Heart left ventricle (tissue), 16 donors: Measurements from ENCODE around the gene DUSP5. TPM values are rescaled to one million over a fixed set of nuclear protein-coding genes. Genes with fewer than 3 reads are reported as not detected.

ENCODE experiments used
- ATAC-seq, 4 donors: fragments of 200-7000 bp; cut with Tn5 transposase; one replicate each; pipeline ENCODE4 v1.9.1; 2020 to 2022; ENCODE audit warnings: moderate library complexity in 4 of 4, mild to moderate bottlenecking in 3 of 4, moderate number of reproducible peaks in 1 of 4
- DNase-seq, 5 donors: peaks; one replicate each; pipeline ENCODE4 v3.0.0-alpha.2; 2020
- H3K27ac ChIP-seq, 12 donors: fragments of 200-600 bp; sonication (generic) in 4 of 12; one replicate each; pipeline versions ENCODE4 v1.5.0 to v1.8.0; 2016 to 2022; ENCODE audit warnings: mild to moderate bottlenecking in 2 of 12
- H3K27me3 ChIP-seq, 9 donors: fragments of 200-600 bp; sonication (generic) in 2 of 9; one replicate each; pipeline versions ENCODE4 v1.5.1 to v1.8.0; 2016 to 2022; ENCODE audit warnings: mild to moderate bottlenecking in 3 of 9
- H3K36me3 ChIP-seq, 9 donors: fragments of 200-600 bp; sonication (generic) in 2 of 9; one replicate each; pipeline versions ENCODE4 v1.5.0 to v1.8.0; 2018 to 2022; ENCODE audit warnings: mild to moderate bottlenecking in 2 of 9
- H3K4me1 ChIP-seq, 12 donors: fragments of 200-600 bp; sonication (generic) in 4 of 12; one replicate each; pipeline versions ENCODE4 v1.5.0 to v1.8.0; 2016 to 2022; ENCODE audit warnings: mild to moderate bottlenecking in 3 of 12
- H3K4me3 ChIP-seq, 12 donors: fragments of 200-600 bp; sonication (generic) in 4 of 12; one replicate each; pipeline versions ENCODE4 v1.5.0 to v1.8.0; 2017 to 2022; ENCODE audit warnings: mild to moderate bottlenecking in 9 of 12, moderate library complexity in 4 of 12
- H3K9me3 ChIP-seq, 12 donors: fragments of 200-600 bp; sonication (generic) in 4 of 12; one replicate each; pipeline versions ENCODE4 v1.5.0 to v1.8.0; 2016 to 2022; ENCODE audit warnings: mild to moderate bottlenecking in 1 of 12
- POLR2A ChIP-seq, 2 donors: fragments of 450-650 bp; IDR thresholded peaks; one replicate each; pipeline ENCODE4 v1.6.1; 2017; ENCODE audit warnings: antibody characterized with exemption in 2 of 2, mild to moderate bottlenecking in 2 of 2, moderate library complexity in 2 of 2
- WGBS, 4 donors: extraction: QIAGEN DNeasy Blood & Tissue Kit in 2 of 4; methylation state at CpG; one replicate each; pipeline versions ENCODE4 v1.1.5 to v1.1.7; 2013 to 2018; 5-methylcytosine and 5-hydroxymethylcytosine counted together
- intact Hi-C, 10 donors: fragments of 100-400 bp; cut with DNase I; formaldehyde crosslinking; loops; one replicate each; pipeline versions ENCODE4 v1.11.1 to v1.14.2; 2022
- polyA plus RNA-seq, 2 donors: library from polyadenylated mRNA; stranded (reverse); fragments of 200-250 nt; gene quantifications; one replicate each; pipeline ENCODE4 v1.2.3, GENCODE V29; 2013
- total RNA-seq, 9 donors: library from RNA; depleted of rRNA in 2 of 9; stranded (reverse); fragments of >200 nt in 2 of 9; fragmentation: NEBNext Ultra II Directional in 3 of 9; extraction: Animal tissue kit (Norgen Biotek cat#: 25700) in 3 of 9; gene quantifications; one replicate each; pipeline versions ENCODE4 v1.1.0 to v1.2.4, GENCODE V29; 2016 to 2023
- TF ChIP-seq, protein P1 (sequence below), 12 donors: fragments of 200-600 bp; sonication (generic) in 4 of 12; IDR thresholded peaks; one replicate each; pipeline versions ENCODE4 v1.5.0 to v1.8.0; 2018 to 2022; ENCODE audit warnings: antibody characterized with exemption in 12 of 12, mild to moderate bottlenecking in 5 of 12
- donor health status: ischemic (EF 13 %, LVEDD 7.1; RV severe dilation, severe dysfunction).
- donor health status: healthy with polysubstance abuse.
- donor health status: DM: no; HTN: yes; CAD: no.
- donor health status: DM: no; HTN: no; CAD: no.
- donor health status: ischemic (EF 25% LVEDD 6.9; RV normal size, moderate dysfunction).
- donor health status: ischemic (EF 25% LVEDD 5.7; RV mildly dilated, moderate dysfunction).
- donor health status: healthy.
- donor health status: DM: yes; HTN: yes; CAD: no.
- donor health status: ischemic (EF 35%, LVEDD 5.7; RV mildly dilated, moderate dysfunction).
- donor health status: nonischemic (EF 11% LVEDD 7.7; RV severe dilation, severe dysfunction).
- donor health status: DM: yes; HTN: yes; CAD: no.
- donor health status: PGD.
- donor health status: ischemic (EF 29% LVEDD 5.4; RV normal size, mild dysfunction).
- donor health status: nonischemic (EF 23%, LVEDD 6.1; RV moderate dilation, normal function).

Gene DUSP5
- total and polyA plus RNA-seq, 11 donors: 3.5 to 42.7 (median 16.1) TPM

DNA sequence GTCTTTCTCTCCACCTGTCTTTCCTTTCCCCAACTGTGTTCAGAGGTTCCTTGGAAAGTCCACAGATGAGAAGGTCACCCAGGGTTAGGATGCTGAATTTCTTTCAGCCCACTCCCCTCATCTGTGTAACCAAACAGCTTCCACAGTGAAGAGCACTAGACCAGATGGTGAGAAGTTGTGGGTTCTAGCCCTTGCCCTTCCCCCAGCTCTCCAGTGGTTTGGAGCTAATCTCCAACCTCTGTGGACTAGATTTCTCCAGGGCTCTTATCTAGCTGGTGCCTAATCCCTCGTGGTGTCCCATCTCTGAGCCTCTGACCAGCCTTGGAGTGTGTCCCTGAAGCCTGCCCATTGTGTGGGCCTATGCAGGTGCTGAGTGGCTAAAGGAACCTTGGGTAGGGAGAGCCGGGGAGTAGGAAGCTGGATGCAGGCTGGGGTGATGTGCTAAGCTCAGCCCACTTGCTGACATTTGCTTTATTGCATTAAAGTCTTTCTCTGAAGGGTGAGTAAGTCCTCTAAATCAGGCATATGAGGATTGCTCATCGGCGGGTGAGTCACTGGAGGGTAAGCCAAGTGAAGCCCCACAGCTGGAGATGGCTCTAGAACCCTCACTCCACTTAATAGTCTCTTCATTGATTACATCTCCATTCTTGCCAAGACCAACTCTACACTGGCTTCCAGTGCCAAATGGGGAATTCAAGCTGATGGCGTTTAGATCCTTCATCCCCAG, 14.9 kb downstream of the DUSP5 start:
- 61 to 79% (median 72%) methylated on average over 5 of the region's 5 CpGs for WGBS, 4 donors
- TF ChIP-seq POLR2A (IDR thresholded peaks at IDR 0.05): no peak
- TF ChIP-seq, protein P1, sequence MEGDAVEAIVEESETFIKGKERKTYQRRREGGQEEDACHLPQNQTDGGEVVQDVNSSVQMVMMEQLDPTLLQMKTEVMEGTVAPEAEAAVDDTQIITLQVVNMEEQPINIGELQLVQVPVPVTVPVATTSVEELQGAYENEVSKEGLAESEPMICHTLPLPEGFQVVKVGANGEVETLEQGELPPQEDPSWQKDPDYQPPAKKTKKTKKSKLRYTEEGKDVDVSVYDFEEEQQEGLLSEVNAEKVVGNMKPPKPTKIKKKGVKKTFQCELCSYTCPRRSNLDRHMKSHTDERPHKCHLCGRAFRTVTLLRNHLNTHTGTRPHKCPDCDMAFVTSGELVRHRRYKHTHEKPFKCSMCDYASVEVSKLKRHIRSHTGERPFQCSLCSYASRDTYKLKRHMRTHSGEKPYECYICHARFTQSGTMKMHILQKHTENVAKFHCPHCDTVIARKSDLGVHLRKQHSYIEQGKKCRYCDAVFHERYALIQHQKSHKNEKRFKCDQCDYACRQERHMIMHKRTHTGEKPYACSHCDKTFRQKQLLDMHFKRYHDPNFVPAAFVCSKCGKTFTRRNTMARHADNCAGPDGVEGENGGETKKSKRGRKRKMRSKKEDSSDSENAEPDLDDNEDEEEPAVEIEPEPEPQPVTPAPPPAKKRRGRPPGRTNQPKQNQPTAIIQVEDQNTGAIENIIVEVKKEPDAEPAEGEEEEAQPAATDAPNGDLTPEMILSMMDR (IDR thresholded peaks at IDR 0.05): no peak
- Histone ChIP-seq H3K27me3 (no peaks in the 10 kb centered on the region), H3K4me1 (peaks cover 5 to 50% (median 25%) of the 10 kb centered on the region in 12 donors), H3K9me3 (no peaks in the 10 kb centered on the region), H3K4me3 (no peak overlapping the region), H3K36me3 (peaks cover 0 to 67% (median 33%) of the 10 kb centered on the region in 9 donors), H3K27ac (peak overlapping the region in 4 of 12 donors; percentile 19 to 62 (median 24))
- intact Hi-C loops: no loop called here
- ATAC-seq (peak in 3 of 4 donors; percentile 16 to 51 (median 26)), DNase-seq (no peak)

DNA sequence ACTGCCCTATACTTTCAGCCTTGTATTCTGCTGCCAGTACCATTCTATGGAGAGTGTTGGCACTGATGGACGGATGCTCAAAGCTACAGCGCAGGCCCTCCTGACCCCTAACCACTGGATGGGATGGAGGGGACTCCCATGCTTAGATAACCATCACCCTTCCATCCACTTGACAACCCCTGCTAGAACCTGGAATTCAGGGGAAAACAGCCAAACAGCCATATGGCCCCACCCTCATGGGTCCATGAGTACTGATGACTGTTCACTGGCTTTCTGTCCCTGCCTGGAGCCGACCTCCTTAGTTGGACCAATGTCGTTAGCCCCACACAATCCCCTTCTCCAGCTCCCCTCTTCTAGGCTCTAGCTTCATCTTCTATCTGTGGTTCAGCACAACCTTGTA, 16.2 kb downstream of the DUSP5 start:
- 93 to 99% (median 97%) methylated on average over 4 of the region's 4 CpGs for WGBS, 4 donors
- no peak overlapping the region for H3K4me3 ChIP-seq
- no peak for DNase-seq
- H3K36me3 ChIP-seq: peaks cover 0 to 54% (median 20%) of the 10 kb centered on the region in 9 donors
- H3K27me3 ChIP-seq: no peaks in the 10 kb centered on the region
- ATAC-seq: peak in 1 of 4 donors; percentile 4
- no peak overlapping the region for H3K27ac ChIP-seq
- H3K9me3 ChIP-seq: no peaks in the 10 kb centered on the region
- TF ChIP-seq, protein P1 (IDR thresholded peaks at IDR 0.05): no peak
- TF ChIP-seq POLR2A (IDR thresholded peaks at IDR 0.05): no peak
- peaks cover 0 to 37% (median 12%) of the 10 kb centered on the region in 12 donors for H3K4me1 ChIP-seq
- intact Hi-C loops: no loop called here

DNA sequence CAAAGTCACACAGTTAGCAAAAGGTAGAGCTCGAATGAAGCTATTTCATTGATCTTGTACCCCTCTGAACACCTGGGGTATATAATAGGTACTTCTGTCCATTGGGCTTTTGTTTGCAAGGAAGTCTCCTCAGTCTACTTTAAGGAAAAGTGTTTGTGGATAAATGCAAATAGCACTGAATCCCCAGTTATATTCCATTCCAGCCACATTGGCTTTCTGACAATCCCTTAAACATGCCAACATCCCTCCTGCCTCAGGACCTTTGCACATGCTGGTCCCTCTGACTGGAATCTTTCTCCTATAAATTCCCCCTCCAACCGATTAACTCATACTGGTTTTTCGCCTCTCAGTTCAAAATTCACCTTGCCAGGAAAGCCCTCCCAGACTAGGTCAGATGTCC, 17.1 kb downstream of the DUSP5 start:
- Histone ChIP-seq H3K27ac (no peak overlapping the region), H3K4me3 (no peak overlapping the region), H3K36me3 (peaks cover 0 to 45% (median 14%) of the 10 kb centered on the region in 9 donors), H3K27me3 (no peaks in the 10 kb centered on the region), H3K9me3 (no peaks in the 10 kb centered on the region), H3K4me1 (peaks cover 0 to 28% (median 5%) of the 10 kb centered on the region in 12 donors)
- TF ChIP-seq POLR2A (IDR thresholded peaks at IDR 0.05): no peak
- TF ChIP-seq, protein P1 (IDR thresholded peaks at IDR 0.05): no peak
- 94 to 98% (median 95%) methylated on average over 3 of the region's 3 CpGs for WGBS, 4 donors
- DNase-seq (no peak), ATAC-seq (no peak)
- intact Hi-C loops: no loop called here

DNA sequence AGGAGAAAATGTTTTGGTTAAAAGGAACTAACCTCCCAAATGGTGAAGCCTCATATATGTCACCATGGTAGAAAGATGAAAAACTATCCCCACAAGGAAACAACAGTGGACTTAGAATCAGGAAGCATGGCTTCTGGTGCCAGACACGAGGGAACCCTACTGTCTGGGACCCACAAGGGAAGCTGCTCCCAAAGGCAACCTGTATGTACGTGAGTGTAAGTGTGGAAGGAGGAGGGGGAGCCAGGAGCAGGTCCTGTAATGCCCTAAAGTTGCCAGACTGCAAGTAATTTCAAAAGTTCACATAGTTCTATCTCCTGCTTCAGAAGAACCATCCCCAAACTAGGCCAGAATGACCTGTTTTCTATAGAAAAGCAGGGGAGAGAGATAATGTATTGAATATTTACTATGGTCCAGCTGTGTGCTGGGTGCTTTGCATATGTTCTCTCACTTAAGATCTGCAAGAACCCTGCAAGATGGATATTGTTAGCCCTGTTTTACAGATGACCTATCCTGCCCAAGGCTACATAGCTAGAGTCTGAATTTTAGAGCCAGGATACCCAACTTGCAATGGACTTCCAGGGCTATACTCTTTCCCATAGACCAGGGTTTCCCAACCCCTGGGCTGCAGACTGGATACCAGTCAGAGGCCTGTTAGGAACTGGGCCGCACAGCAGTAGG, 19.2 kb downstream of the DUSP5 start:
- peaks cover 0 to 25% (median under 1%) of the 10 kb centered on the region in 9 donors for H3K36me3 ChIP-seq
- H3K27me3 ChIP-seq: no peaks in the 10 kb centered on the region
- H3K4me3 ChIP-seq: no peak overlapping the region
- no peaks in the 10 kb centered on the region for H3K9me3 ChIP-seq
- no peak overlapping the region for H3K27ac ChIP-seq
- peaks cover 0 to 13% (median 2%) of the 10 kb centered on the region in 12 donors for H3K4me1 ChIP-seq
- 76 to 85% (median 82%) methylated on average over 3 of the region's 3 CpGs for WGBS, 4 donors
- DNase-seq (no peak), ATAC-seq (no peak)
- intact Hi-C loops: no loop called here
- TF ChIP-seq, protein P1 (IDR thresholded peaks at IDR 0.05): no peak
- TF ChIP-seq POLR2A (IDR thresholded peaks at IDR 0.05): no peak
